RPMI7951 (cell line): ENCODE measurements around the gene RNF146. TPM values are rescaled to one million over a fixed set of nuclear protein-coding genes. Genes with fewer than 3 reads are reported as not detected.

Experiments
- total RNA-seq: library from RNA; depleted of rRNA; stranded (reverse); fragments of >200 nt; shearing (Covaris generic); gene quantifications from 2 replicates; pipeline ENCODE4 v1.2.3, GENCODE V29; 2014; rRNA removed

Gene RNF146
- total RNA-seq, 1 experiment from 2014 or later = 29.1 TPM

Other genes with a start within 250 kb of the RNF146 start
- not detected in 2 replicates for gene RSPO3, start 148.2 kb upstream of the RNF146 start, total RNA-seq
- 105 and 113 TPM in 2 replicates for gene ECHDC1, start 76.7 kb downstream of the RNF146 start, total RNA-seq
- gene KIAA0408, start 192.5 kb downstream of the RNF146 start, total RNA-seq = 2.5 and 2.6 TPM in 2 replicates